Activated CD8-positive, alpha-beta memory T cell treated with anti-CD3 and anti-CD28 coated beads, Interleukin-2, amount 10 ng/mL, durations not matched to agents 7 days and 5 days (primary cell): Measurements from ENCODE around the gene VPS16. TPM values are rescaled to one million over a fixed set of nuclear protein-coding genes. Genes with fewer than 3 reads are reported as not detected.

Experiments used
- ATAC-seq: fragments of 150-1000 bp; cut with Tn5 transposase; one replicate; pipeline ENCODE4 v1.10.0; 2021; ENCODE audit warnings: moderate library complexity
- CTCF ChIA-PET: fragments of 350-600 bp; sonication (Branson Sonifier 250); formaldehyde crosslinking; loops from one replicate; lab custom pipeline; 2021; ENCODE audit warnings: antibody characterized with exemption; lab: Charles Lee
- DNase-seq: peaks from one replicate; pipeline ENCODE4 v3.0.0-alpha.2; 2020
- H3K27ac Mint-ChIP-seq: one replicate; pipeline ENCODE4 v1.8.0; 2021; ENCODE audit warnings: mild to moderate bottlenecking, mixed read lengths
- H3K27me3 Mint-ChIP-seq: one replicate; pipeline ENCODE4 v1.8.0; 2021; ENCODE audit warnings: mixed read lengths
- H3K36me3 Mint-ChIP-seq: one replicate; pipeline ENCODE4 v1.8.0; 2021; ENCODE audit warnings: mild to moderate bottlenecking, mixed read lengths
- H3K4me1 Mint-ChIP-seq: one replicate; pipeline ENCODE4 v1.8.0; 2021; ENCODE audit warnings: mixed read lengths
- H3K4me3 Mint-ChIP-seq: one replicate; pipeline ENCODE4 v1.8.0; 2021; ENCODE audit warnings: mild to moderate bottlenecking, moderate library complexity, mixed read lengths
- H3K9me3 Mint-ChIP-seq: one replicate; pipeline ENCODE4 v1.8.0; 2022; ENCODE audit warnings: low read depth, mixed read lengths
- total RNA-seq, 2 experiments: library from RNA; stranded (reverse); gene quantifications; one replicate each; pipeline ENCODE4 v1.2.3, GENCODE V29; 2021

The VPS16 gene
- total RNA-seq, 2 experiments from 2014 or later = 49.2 to 64.9 TPM

- Mint-ChIP-seq H3K4me3 (no peak overlapping the region), H3K27me3 (no peaks in the 10 kb centered on the region), H3K9me3 (no peaks in the 10 kb centered on the region), H3K36me3 (peaks cover 15% of the 10 kb centered on the region), H3K27ac (no peak overlapping the region), H3K4me1 (peaks cover 4% of the 10 kb centered on the region)
- CTCF ChIA-PET = interaction anchor here (1.2 kb wide), 1 partner anchor 78 kb away, joined by 3 read pairs; no protein-coding TSS in a partner anchor
- ATAC-seq (no peak), DNase-seq (no peak)
Observed at GRCh38 chr20:2907519-2907918, 67.0 kb downstream of the VPS16 start.

GRCh38 chr20:2909953-2910352 lies 69.4 kb downstream of the VPS16 start:
- no peak for ATAC-seq
- Mint-ChIP-seq H3K9me3 (no peaks in the 10 kb centered on the region), H3K36me3 (peaks cover 2% of the 10 kb centered on the region), H3K27ac (no peak overlapping the region), H3K4me1 (peaks cover 4% of the 10 kb centered on the region), H3K4me3 (no peak overlapping the region), H3K27me3 (no peaks in the 10 kb centered on the region)
- CTCF ChIA-PET = no interaction called here
- DNase-seq = no peak

GRCh38 chr20:2911200-2911599 lies 70.7 kb downstream of the VPS16 start:
- no peaks in the 10 kb centered on the region for H3K9me3 Mint-ChIP-seq
- no peak overlapping the region for H3K27ac Mint-ChIP-seq
- peak; percentile 55 for ATAC-seq
- peaks cover 3% of the 10 kb centered on the region for H3K36me3 Mint-ChIP-seq
- DNase-seq = no peak
- CTCF ChIA-PET = interaction anchor here (1.6 kb wide), 1 partner anchor 18 kb away, joined by 4 read pairs; no protein-coding TSS in a partner anchor
- no peak overlapping the region for H3K4me3 Mint-ChIP-seq
- H3K27me3 Mint-ChIP-seq = no peaks in the 10 kb centered on the region
- peaks cover 4% of the 10 kb centered on the region for H3K4me1 Mint-ChIP-seq

GRCh38 chr20:2914160-2914559 lies 73.6 kb downstream of the VPS16 start:
- no peaks in the 10 kb centered on the region for H3K9me3 Mint-ChIP-seq
- ATAC-seq = no peak
- H3K4me3 Mint-ChIP-seq = no peak overlapping the region
- no peaks in the 10 kb centered on the region for H3K27me3 Mint-ChIP-seq
- CTCF ChIA-PET = interaction anchor here (1.3 kb wide), 1 partner anchor 41 kb away, joined by 4 read pairs; the partner anchor contains the start of gene PTPRA
- peaks cover 8% of the 10 kb centered on the region for H3K36me3 Mint-ChIP-seq
- DNase-seq = no peak
- peaks cover 5% of the 10 kb centered on the region for H3K4me1 Mint-ChIP-seq
- no peak overlapping the region for H3K27ac Mint-ChIP-seq

Other genes with a start within 250 kb of the VPS16 start
- gene NOP56, start 188.1 kb upstream of the VPS16 start, total RNA-seq = 100 to 1,000 TPM; 469 to 508 TPM
- 10 to 100 TPM; 91.4 to 96.0 TPM for gene IDH3B, start 176.5 kb upstream of the VPS16 start, total RNA-seq
- 1 to 10 TPM; 1.3 to 3.1 TPM for gene EBF4, start 148.0 kb upstream of the VPS16 start, total RNA-seq
- gene CPXM1, start 40.1 kb upstream of the VPS16 start, total RNA-seq = under 1 TPM; 0.35 to 0.68 TPM
- gene C20orf141, start 25.8 kb upstream of the VPS16 start, total RNA-seq = not detected
- not detected for gene TMEM239, start 24.4 kb upstream of the VPS16 start, total RNA-seq
- gene PCED1A, start 90 bp upstream of the VPS16 start, total RNA-seq = 10 to 100 TPM; 21.9 to 30.6 TPM
- 10 to 100 TPM; 51.5 to 60.7 TPM for gene PTPRA, start 32.7 kb downstream of the VPS16 start, total RNA-seq
- under 1 TPM; 0.55 to 0.63 TPM for gene GNRH2, start 202.9 kb downstream of the VPS16 start, total RNA-seq
- gene MRPS26, start 205.3 kb downstream of the VPS16 start, total RNA-seq = 10 to 100 TPM; 43.0 to 46.7 TPM
- not detected for gene OXT, start 230.9 kb downstream of the VPS16 start, total RNA-seq
- gene AVP, start 244.0 kb downstream of the VPS16 start, total RNA-seq = not detected